CD4-positive, alpha-beta T cell treated with Interferon alpha-2 for 1 hour (primary cell): ENCODE results near the gene CADPS.

Source experiments
- DNase-seq, 2 donors: peaks; one replicate each; pipeline ENCODE4 v3.0.0-alpha.2; 2020 to 2022

Gene CADPS

GRCh38 chr3:62678841-62679240 lies 196.4 kb downstream of the CADPS start:
- no peak for DNase-seq

DNA sequence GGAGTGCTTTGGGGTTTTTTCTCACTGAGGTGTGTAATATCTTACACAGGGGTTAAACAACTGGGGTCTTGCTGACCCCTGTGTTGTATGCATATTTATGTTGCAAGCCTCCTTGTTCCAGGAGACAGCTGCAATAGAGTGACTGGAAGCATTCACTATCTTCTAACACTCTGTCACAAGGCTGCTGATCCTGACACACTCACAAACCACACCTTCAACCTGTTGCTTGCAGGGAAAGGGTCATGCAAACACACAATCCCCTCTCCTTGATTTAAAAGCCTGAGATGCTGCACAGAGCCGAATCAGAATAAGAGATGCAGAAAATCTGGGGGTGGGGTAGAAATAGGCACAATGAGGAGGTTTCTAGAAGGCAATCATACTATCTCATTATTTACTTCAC lies 197.3 kb downstream of the CADPS start:
- no peak for DNase-seq

- no peak for DNase-seq
Measured at GRCh38 chr3:62676689-62677271, 198.4 kb downstream of the CADPS start.

GRCh38 chr3:62675492-62675891 lies 199.7 kb downstream of the CADPS start:
- no peak for DNase-seq

DNA sequence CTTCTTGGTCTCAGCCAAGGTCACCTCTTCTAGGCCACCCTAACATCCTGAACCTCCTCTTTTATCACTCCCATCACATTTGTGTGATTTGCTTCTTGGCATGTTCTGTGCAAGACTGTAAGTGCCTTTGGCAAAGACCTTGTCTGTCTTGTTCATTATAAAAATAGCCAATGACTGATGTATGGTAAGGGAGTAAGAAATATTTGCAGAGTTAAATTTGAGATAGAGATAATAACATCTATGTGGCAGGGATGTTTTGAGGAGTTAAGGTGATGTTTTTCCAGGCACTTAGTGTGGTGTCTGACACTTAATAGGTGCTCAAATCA lies 202.3 kb downstream of the CADPS start:
- DNase-seq: no peak

DNA sequence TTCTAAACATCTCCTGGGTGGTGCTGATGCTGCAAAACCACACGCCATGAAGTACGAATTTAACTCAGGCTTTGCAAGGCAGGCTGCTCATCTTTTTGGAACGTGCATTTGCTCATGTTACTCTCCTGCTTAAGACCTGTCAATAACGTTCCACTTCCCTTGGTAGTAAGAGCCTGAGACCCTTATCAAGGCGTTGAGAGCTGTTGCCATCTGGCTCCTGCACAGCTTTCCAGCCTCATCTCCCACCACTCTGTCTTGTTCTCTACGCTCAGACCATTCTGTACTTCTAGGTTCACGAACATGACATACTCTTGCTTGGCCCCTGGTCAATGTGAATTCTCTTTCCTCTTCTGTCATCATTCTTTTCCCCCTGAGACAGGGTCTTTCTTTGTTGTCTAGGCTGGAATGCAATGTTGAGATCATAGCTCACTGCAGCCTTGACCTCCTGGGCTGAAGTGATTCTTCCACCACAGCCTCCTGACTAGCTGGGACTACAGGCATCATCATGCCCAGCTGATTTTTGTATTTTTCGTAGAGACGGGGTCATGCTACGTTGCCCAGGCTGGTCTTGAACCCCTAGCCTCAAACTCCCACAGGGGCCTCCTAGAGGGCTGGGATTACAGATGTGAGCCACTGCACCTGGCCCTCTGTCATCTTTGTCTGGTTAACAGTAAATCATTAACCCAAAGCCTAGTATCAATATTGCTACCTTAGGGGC lies 202.8 kb downstream of the CADPS start:
- no peak for DNase-seq

DNA sequence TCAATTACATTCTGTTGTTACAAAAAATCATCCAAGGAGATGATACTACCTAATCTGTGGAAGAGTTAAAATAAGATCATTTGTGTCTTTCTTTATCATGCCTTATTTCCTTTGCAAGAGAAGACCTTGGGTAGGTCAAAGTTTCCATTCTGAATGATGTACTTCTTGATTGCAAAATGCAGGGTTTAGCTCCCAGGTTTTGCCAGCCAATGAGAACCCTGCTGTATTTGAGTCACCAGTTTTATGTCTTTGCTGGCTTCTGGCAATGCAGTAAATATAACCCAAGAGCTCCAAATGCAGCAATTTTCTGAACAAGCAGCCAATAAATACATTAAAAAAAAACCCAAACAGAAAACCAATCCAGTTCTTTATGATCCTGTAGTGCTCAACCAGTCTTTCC lies 204.9 kb downstream of the CADPS start:
- no peak for DNase-seq

DNA sequence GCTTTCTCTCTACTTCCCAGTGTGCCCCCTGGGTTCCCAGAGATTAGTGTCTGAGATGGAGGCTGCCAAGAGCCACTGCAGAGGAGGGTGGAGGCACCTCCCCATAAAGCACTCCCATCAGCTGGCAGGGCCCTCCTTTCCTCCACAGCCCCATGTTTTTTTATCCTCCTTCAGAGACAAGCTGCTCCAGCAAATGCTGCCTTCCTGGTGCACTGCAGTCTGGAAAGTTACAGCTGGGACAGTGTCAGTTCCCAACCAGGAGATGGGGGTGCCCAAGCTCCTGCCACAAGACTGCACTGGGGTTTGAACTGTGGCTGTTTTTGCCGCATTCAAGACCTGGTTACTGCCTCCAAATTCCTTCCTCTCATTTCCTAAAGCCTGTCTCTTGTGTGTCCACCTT lies 206.1 kb downstream of the CADPS start:
- DNase-seq: no peak

- DNase-seq: no peak
Measured at GRCh38 chr3:62667714-62668113, 207.5 kb downstream of the CADPS start.

DNA sequence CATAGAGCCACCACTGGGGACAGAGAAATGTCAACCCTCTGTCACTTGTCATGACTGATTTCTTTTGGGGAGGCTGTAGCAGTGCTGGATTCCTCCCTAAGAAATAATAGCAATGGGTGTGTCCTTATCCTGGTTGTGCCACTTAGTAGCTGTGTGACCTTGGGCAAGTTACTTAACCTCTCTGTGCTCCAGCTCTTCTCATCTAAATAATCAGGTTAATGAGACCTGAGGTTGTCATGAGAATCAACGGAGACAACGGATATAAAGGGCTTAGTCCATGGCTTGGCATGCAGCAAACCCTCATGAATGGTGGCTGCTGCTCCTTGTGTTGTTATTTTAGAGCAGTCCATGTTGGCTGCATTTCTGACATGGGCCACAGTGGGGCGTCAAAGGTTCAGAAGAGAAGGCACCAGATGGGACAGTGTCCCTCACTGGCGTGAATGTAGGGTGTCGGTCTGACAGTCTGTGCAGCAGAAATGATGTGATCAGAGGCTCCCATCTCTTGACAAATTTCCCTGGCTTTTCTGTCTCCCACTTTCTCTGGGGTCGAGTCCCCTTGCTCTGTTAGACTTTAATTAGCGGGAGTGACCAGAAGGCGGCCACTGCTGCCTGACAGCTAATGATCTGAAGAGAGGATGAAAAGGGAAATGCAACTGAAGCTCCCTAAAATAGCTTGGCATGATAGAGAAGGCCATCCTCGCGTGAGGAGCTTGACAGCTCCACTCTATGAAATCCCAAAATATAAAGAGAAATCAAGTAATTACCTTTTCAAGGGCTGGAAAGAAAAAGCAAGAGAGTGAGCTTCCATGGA lies 209.4 kb downstream of the CADPS start:
- peak in 1 of 2 donors; percentile 20 for DNase-seq

DNA sequence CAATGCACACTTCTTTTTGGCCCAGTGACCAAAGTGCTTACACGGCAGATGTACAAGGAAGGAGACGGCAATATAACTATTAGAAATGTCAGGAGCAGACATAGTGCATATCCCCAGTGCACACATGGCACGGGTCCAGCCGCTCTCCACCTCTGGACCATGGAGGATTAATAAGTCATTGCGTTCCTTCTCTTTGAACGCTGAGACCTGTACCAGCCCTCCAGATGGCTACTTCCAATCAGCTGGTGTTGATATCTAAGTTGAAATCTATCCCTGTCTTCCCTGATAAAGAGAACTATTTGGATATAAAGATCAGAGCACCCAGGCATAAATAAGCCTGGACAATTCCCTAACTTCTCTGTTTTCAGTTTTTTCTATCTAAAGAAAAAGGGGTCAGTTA lies 212.5 kb downstream of the CADPS start:
- no peak for DNase-seq

DNA sequence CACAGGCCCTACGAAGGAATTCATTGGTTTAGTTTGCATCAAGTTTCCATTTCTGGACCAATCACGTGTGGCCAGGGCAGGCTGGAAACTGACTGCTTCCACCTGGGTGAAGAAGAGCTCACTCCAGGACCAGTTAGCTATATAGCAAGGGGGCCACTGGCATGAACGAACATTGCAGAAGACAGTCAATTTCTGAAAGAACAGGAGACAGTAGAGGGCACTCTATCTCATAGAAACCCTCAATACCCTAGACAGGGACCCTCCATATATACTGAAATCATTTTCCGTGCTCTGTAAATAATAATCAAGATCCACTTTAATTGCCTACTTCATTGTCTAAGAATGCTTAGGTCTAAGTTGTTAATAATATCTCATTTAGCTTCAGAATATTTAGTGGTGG lies 215.6 kb downstream of the CADPS start:
- no peak for DNase-seq

DNA sequence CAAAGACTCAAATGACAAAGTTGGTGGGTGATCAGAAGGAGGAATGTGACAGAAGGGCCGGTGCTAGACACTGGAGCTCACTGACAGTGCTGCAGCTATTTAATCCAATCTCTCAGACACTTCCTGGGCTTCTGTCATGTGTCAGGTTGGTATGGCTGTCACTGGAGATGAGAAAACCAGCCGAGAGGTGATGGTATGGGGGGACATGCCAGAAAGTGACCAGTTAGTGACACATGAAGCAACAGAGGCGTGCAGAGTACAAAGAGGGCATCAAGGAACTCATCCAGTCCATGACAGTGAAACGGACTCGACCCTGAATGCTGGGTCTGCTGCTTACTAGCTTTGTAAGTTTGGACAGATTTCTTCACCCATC lies 219.5 kb downstream of the CADPS start:
- DNase-seq: no peak

- DNase-seq: no peak
Measured at GRCh38 chr3:62655056-62655690, 220.0 kb downstream of the CADPS start.

DNA sequence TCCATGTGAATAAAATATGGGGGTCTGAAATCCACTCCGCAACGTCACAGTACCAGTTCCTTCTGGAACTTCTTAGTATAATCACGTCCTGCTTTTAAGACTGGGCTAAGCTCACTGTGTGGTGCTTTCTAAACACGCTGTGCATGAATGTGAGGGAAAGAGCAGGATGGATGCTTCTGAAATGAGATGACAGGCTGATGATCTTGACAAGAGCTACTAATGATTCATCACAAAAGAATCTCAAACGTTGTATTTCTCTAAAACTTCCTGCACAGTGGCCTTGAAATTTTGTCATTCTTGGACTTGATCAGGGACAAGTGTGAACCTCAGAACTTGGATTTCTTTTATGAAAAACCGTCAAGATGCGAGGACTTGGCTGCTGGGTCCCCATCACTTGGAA lies 221.4 kb downstream of the CADPS start:
- no peak for DNase-seq

GRCh38 chr3:62647711-62648110 lies 227.5 kb downstream of the CADPS start:
- no peak for DNase-seq

GRCh38 chr3:62644493-62644892 lies 230.7 kb downstream of the CADPS start:
- no peak for DNase-seq

DNA sequence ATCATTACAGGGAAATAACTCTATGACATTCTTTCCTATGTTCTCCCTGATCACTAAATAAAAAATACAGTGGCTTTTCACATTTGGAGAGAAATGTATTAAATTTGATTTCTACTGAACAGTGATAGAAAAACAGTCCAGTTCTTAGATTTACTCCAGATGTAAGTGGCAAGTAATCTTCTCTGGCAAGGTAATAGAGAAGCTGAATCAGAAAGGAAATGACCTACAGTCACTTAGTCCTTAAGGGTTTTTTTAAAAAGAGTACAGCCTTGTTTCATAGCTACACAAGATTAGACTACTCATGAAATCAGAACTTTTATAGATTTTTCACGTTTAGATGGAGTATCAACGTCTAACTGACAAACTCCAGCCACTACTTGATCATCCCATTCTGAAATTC lies 236.9 kb downstream of the CADPS start:
- no peak for DNase-seq

GRCh38 chr3:62636235-62636826 lies 238.9 kb downstream of the CADPS start:
- DNase-seq: no peak

DNA sequence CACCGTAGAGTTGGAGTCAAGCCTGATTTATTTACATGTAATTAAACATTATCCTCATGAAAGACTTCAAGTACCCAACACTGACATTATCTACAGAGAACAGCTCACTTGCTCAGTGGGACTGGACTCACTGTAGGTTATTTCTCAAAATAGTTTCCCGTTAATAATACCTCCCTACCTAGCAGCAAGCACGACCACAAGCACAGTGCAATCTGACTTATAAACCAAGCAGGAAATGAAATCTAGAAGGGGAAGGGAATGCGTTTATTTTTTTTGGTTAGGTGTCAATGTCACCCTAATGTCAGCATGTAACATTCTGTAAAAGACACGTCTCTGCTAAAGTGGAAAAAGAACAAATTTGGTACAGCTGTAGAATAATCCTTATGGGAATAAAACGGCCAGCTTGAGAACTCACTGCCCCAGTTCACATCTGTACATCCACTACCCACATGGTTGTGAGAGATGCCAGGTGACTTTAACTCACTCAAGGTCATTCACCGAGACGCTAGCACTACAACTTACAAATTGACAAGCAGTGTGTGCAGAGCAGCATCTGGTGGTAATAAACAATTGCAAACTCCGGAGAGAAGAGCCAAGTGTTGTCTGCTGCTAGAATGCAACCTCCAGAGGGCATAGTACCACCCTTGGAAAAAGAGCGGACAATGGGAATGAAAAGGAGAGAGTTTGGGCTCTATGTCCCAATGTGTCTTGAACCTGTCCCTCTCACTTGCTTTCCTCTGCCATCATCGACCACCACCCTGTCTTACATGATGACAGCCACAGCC lies 242.5 kb downstream of the CADPS start:
- DNase-seq: no peak

DNA sequence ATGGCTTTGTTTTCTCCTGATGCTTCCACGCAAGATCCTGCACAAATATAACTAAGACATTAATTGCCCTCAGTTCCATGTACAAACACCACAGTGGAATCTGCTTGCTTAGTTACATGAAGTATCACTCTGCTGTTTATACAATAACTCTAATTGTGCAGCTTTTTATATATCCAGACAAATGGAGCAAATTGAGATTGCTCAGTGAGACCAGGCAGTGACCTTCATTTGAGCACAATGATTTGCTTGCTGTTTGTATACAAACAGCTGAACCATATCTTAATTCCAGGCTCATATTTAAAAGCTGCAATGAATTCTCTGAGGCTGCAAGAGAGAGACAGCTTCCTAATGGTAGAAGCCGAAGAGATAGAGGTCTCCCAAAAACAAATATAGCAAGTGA lies 243.7 kb downstream of the CADPS start:
- no peak for DNase-seq

GRCh38 chr3:62630664-62631063 lies 244.6 kb downstream of the CADPS start:
- no peak for DNase-seq

DNA sequence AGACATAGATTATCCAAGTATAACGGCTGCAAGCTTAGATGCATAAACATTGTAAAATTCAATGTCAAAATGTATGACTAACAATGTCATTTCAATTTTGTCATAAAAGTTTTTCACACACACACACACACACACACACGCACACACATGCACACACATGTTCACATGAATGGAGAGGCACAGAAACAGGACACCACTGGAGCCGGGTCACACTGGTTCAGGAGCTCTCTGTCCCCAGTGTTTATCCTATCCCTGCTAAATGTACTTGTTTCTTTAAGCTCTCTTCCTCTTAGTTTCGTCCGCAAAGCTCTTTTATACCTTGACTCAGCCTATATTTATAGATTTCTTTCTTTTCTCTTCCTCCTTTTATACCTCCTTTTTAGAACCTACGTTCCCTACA lies 249.9 kb downstream of the CADPS start:
- DNase-seq: no peak
